Ammon's horn (tissue), 1 donor: Measurements from ENCODE around the gene TAOK3.
"Not testable (repeated sequence)": the region's sequence is repeated elsewhere in the genome, so short reads cannot be mapped to it uniquely, and the experiment has no call there.

Experiments used
- DNase-seq: peaks from one replicate; pipeline ENCODE4 v3.0.0-alpha.2; 2016; ENCODE audit warnings: low spot score

The TAOK3 gene

GRCh38 chr12:118299791-118300460 is 72.8 kb downstream of the TAOK3 start:
- DNase-seq, result peak; percentile 75

GRCh38 chr12:118297284-118297683 is 75.4 kb downstream of the TAOK3 start:
- no peak for DNase-seq

GRCh38 chr12:118292836-118293235 is 79.9 kb downstream of the TAOK3 start:
- DNase-seq, result no peak

GRCh38 chr12:118290130-118290529 is 82.6 kb downstream of the TAOK3 start:
- no peak for DNase-seq

- DNase-seq, result no peak
These were observed 84.5 kb downstream of the TAOK3 start for GRCh38 chr12:118288174-118288573.

- DNase-seq, result no peak
These were observed 85.0 kb downstream of the TAOK3 start for GRCh38 chr12:118287728-118288127.

GRCh38 chr12:118282767-118283166 is 89.9 kb downstream of the TAOK3 start:
- DNase-seq, result no peak

- not testable (repeated sequence) for DNase-seq
These were observed 94.4 kb downstream of the TAOK3 start for GRCh38 chr12:118278288-118278687.

GRCh38 chr12:118274066-118274465 is 98.6 kb downstream of the TAOK3 start:
- DNase-seq, result no peak

- DNase-seq, result no peak
These were observed 100.8 kb downstream of the TAOK3 start for GRCh38 chr12:118271770-118272417.

GRCh38 chr12:118271183-118271582 is 101.5 kb downstream of the TAOK3 start:
- no peak for DNase-seq

GRCh38 chr12:118269806-118270205 is 102.9 kb downstream of the TAOK3 start:
- DNase-seq, result no peak

- DNase-seq, result no peak
These were observed 113.6 kb downstream of the TAOK3 start for GRCh38 chr12:118259079-118259478.

- DNase-seq, result no peak
These were observed 116.4 kb downstream of the TAOK3 start for GRCh38 chr12:118256352-118256751.

- DNase-seq, result no peak
These were observed 123.2 kb downstream of the TAOK3 start for GRCh38 chr12:118249547-118249946.

- not testable (repeated sequence) for DNase-seq
These were observed 126.8 kb downstream of the TAOK3 start for GRCh38 chr12:118245886-118246285.

- DNase-seq, result peak; percentile 2
These were observed 133.8 kb downstream of the TAOK3 start for GRCh38 chr12:118238888-118239287.

GRCh38 chr12:118237908-118238307 is 134.8 kb downstream of the TAOK3 start:
- DNase-seq, result no peak

- peak; percentile 43 for DNase-seq
These were observed 135.5 kb downstream of the TAOK3 start for GRCh38 chr12:118237052-118237665.

- DNase-seq, result no peak
These were observed 152.0 kb downstream of the TAOK3 start for GRCh38 chr12:118220702-118221101.

- DNase-seq, result no peak
These were observed 152.9 kb downstream of the TAOK3 start for GRCh38 chr12:118219772-118220171.

- DNase-seq, result no peak
These were observed 153.6 kb downstream of the TAOK3 start for GRCh38 chr12:118219106-118219505.

GRCh38 chr12:118213452-118213851 is 159.3 kb downstream of the TAOK3 start:
- no peak for DNase-seq
